IMR-90 (cell line): Measurements from ENCODE around the gene MAPK11. TPM values are rescaled to one million over a fixed set of nuclear protein-coding genes. Genes with fewer than 3 reads are reported as not detected.

ENCODE experiments used
- ATAC-seq: fragments of 200-7000 bp; cut with Tn5 transposase; 2 replicates; pipeline ENCODE4 v1.9.1; 2020; ENCODE audit warnings: low read depth, mild to moderate bottlenecking, moderate library complexity
- BruUV-seq: library from RNA; stranded (reverse); fragments of 400-500 nt; replicated peaks from 2 replicates; lab custom pipeline; 2021; lab: Mats Ljungman, UMichigan
- CTCF ChIA-PET: fragments of 300-600 bp; formaldehyde crosslinking; extraction: SDS; loops from one replicate; lab custom pipeline; 2021; ENCODE audit warnings: antibody characterized with exemption; lab: Yijun Ruan, JAX
- POLR2A ChIA-PET: fragments of 300-600 bp; sonication (Branson Sonifier 250); formaldehyde crosslinking; loops from one replicate; lab custom pipeline; 2022; ENCODE audit warnings: antibody characterized with exemption; ENCODE audit not compliant: unreplicated experiment; lab: Charles Lee
- DNase-seq: peaks from one replicate; pipeline ENCODE4 v3.0.0; 2013
- H2AFZ ChIP-seq: replicated peaks from 2 replicates; pipeline ENCODE3; 2013; ENCODE audit warnings: low read length, mild to moderate bottlenecking; ENCODE audit not compliant: poor library complexity
- H2AK5ac ChIP-seq: 2 replicates; pipeline ENCODE4 v1.6.1; 2013; ENCODE audit warnings: low read depth, low read length, inconsistent platforms
- H2AK9ac ChIP-seq: replicated peaks from 2 replicates; pipeline ENCODE3; 2013; ENCODE audit warnings: mild to moderate bottlenecking, low read depth, low read length, moderate library complexity; ENCODE audit not compliant: poor library complexity
- H2BK120ac ChIP-seq: 2 replicates; pipeline ENCODE4 v1.6.1; 2013; ENCODE audit warnings: low read depth, low read length, inconsistent platforms
- H2BK15ac ChIP-seq: 3 replicates; pipeline ENCODE4 v1.6.1; 2013; ENCODE audit warnings: low read depth, low read length, inconsistent platforms
- H2BK20ac ChIP-seq: 2 replicates; pipeline ENCODE4 v1.6.1; 2013; ENCODE audit warnings: low read depth, mild to moderate bottlenecking, inconsistent platforms, low read length, moderate library complexity
- H2BK5ac ChIP-seq: 2 replicates; pipeline ENCODE4 v1.6.1; 2013; ENCODE audit warnings: mild to moderate bottlenecking, low read depth, low read length, inconsistent platforms; ENCODE audit not compliant: poor library complexity, severe bottlenecking
- H3K14ac ChIP-seq: replicated peaks from 2 replicates; pipeline ENCODE4 v1.6.1; 2013; ENCODE audit warnings: low read depth, low read length, inconsistent platforms
- H3K18ac ChIP-seq: 2 replicates; pipeline ENCODE4 v1.6.1; 2013; ENCODE audit warnings: low read depth, low read length, control low read depth
- H3K23ac ChIP-seq: 2 replicates; pipeline ENCODE4 v1.6.1; 2013; ENCODE audit warnings: low read depth, low read length, inconsistent platforms
- H3K27ac ChIP-seq: 2 replicates; pipeline ENCODE4 v1.5.1; 2013; ENCODE audit warnings: mild to moderate bottlenecking, control low read depth, low read length; ENCODE audit not compliant: insufficient read depth
- H3K27me3 ChIP-seq: 2 replicates; pipeline ENCODE4 v1.6.1; 2013; ENCODE audit warnings: low read length; ENCODE audit not compliant: control insufficient read depth, insufficient read depth
- H3K36me3 ChIP-seq: 2 replicates; pipeline ENCODE4 v1.6.1; 2013; ENCODE audit warnings: low read length, mixed read lengths; ENCODE audit not compliant: control insufficient read depth, insufficient read depth
- H3K4ac ChIP-seq: 2 replicates; pipeline ENCODE4 v1.6.1; 2013; ENCODE audit warnings: low read depth, low read length, inconsistent platforms
- H3K4me1 ChIP-seq: 2 replicates; pipeline ENCODE4 v1.6.1; 2013; ENCODE audit warnings: low read length, mixed read lengths; ENCODE audit not compliant: control insufficient read depth, insufficient read depth
- H3K4me2 ChIP-seq: 2 replicates; pipeline ENCODE4 v1.6.1; 2013; ENCODE audit warnings: low read depth, mild to moderate bottlenecking, control low read depth, low read length, moderate library complexity
- H3K4me3 ChIP-seq: 2 replicates; pipeline ENCODE4 v1.5.1; 2013; ENCODE audit warnings: low read depth, mild to moderate bottlenecking, control low read depth, low read length, moderate library complexity; ENCODE audit not compliant: insufficient read depth
- H3K56ac ChIP-seq: 2 replicates; pipeline ENCODE4 v1.6.1; 2013; ENCODE audit warnings: low read length, inconsistent platforms; ENCODE audit not compliant: insufficient read depth; ENCODE audit errors: extremely low read depth
- H3K79me1 ChIP-seq, 2 experiments: 2 replicates each; pipeline ENCODE4 v1.6.1; 2013; ENCODE audit warnings: low read length in 2 of 2, inconsistent platforms in 1 of 2, low read depth in 1 of 2
- H3K9ac ChIP-seq: 2 replicates; pipeline ENCODE4 v1.6.1; 2013; ENCODE audit warnings: low read depth, low read length, control low read depth
- H3K9me1 ChIP-seq: 2 replicates; pipeline ENCODE4 v1.6.1; 2013; ENCODE audit warnings: low read length, inconsistent platforms; ENCODE audit not compliant: insufficient read depth
- H3K9me3 ChIP-seq: 2 replicates; pipeline ENCODE4 v1.6.1; 2013; ENCODE audit warnings: low read length; ENCODE audit not compliant: control insufficient read depth, insufficient read depth
- H4K20me1 ChIP-seq: 2 replicates; pipeline ENCODE4 v1.6.1; 2013; ENCODE audit warnings: low read length, inconsistent platforms; ENCODE audit not compliant: insufficient read depth
- H4K5ac ChIP-seq: 2 replicates; pipeline ENCODE4 v1.6.1; 2013; ENCODE audit warnings: mild to moderate bottlenecking, low read depth, low read length, control low read depth
- H4K8ac ChIP-seq, 2 experiments: 2 replicates each; pipeline ENCODE4 v1.6.1; 2013; ENCODE audit warnings: low read depth in 2 of 2, low read length in 2 of 2, control low read depth in 1 of 2, inconsistent platforms in 1 of 2
- H4K91ac ChIP-seq: 2 replicates; pipeline ENCODE4 v1.6.1; 2013; ENCODE audit warnings: low read depth, low read length, inconsistent platforms; ENCODE audit not compliant: insufficient read depth
- BHLHE40 ChIP-seq: fragments of 150-350 bp; IDR thresholded peaks from 2 replicates; pipeline ENCODE4 v1.6.1; 2016; ENCODE audit warnings: mild to moderate bottlenecking, low read depth, low read length
- CEBPB ChIP-seq: IDR thresholded peaks from 2 replicates; pipeline ENCODE4 v1.6.1; 2012; ENCODE audit warnings: low read depth, low read length, improper control_type of control experiment
- CTCF ChIP-seq: conservative IDR thresholded peaks from 2 replicates; pipeline ENCODE4 v1.5.1; 2012; ENCODE audit warnings: mild to moderate bottlenecking, low read depth, low read length, improper control_type of control experiment
- POLR2A ChIP-seq: IDR thresholded peaks from 2 replicates; pipeline ENCODE4 v1.6.1; 2012; ENCODE audit warnings: mild to moderate bottlenecking, low read depth, low read length
- RAD21 ChIP-seq: IDR thresholded peaks from 2 replicates; pipeline ENCODE4 v1.6.1; 2012; ENCODE audit warnings: low read length, improper control_type of control experiment
- RCOR1 ChIP-seq: IDR thresholded peaks from 2 replicates; pipeline ENCODE4 v1.6.1; 2012; ENCODE audit warnings: mild to moderate bottlenecking, low read length, improper control_type of control experiment; ENCODE audit not compliant: insufficient replicate concordance
- USF2 ChIP-seq: fragments of 150-350 bp; IDR thresholded peaks from 2 replicates; pipeline ENCODE4 v1.6.1; 2017; ENCODE audit warnings: mild to moderate bottlenecking, antibody characterized with exemption, low read length, low read depth
- WGBS, 2 experiments: methylation state at CpG; one replicate each; pipeline versions ENCODE4 v1.1.5 to v1.1.7; 2013; ENCODE audit warnings: missing lambda C conversion rate in 2 of 2; ENCODE audit not compliant: insufficient read length in 1 of 2; ENCODE audit errors: extremely low coverage in 2 of 2; 5-methylcytosine and 5-hydroxymethylcytosine counted together
- dilution Hi-C: fragments of 300-500 bp; cut with HindIII; formaldehyde crosslinking; loops from one replicate; pipeline ENCODE4 v1.14.3; 2018; ENCODE audit warnings: low sequenced_read_pairs; ENCODE audit not compliant: unreplicated experiment
- in situ Hi-C: fragments of 300-500 bp; cut with MboI; formaldehyde crosslinking; loops from 3 replicates; pipeline ENCODE4 v1.14.3; 2019; ENCODE audit warnings: low sequenced_read_pairs, inconsistent platforms, mixed read lengths
- intact Hi-C: fragments of 100-400 bp; cut with micrococcal nuclease; formaldehyde crosslinking; loops from 2 replicates; pipeline ENCODE4 v1.10.0; 2022
- polyA plus RNA-seq, 3 experiments: library from polyadenylated mRNA; depleted of rRNA; stranded (reverse); fragments of >200 nt; gene quantifications; 2 replicates each; pipeline ENCODE4 v1.2.3, GENCODE V29; 2012; ENCODE audit warnings: low replicate concordance in 1 of 3
- total RNA-seq: library from RNA; depleted of rRNA; stranded (reverse); fragments of >200 nt; gene quantifications from 2 replicates; pipeline ENCODE4 v1.2.3, GENCODE V29; 2012

MAPK11 gene
- total and polyA plus RNA-seq, 2 of the 4 experiments (the other 2 are of a cell fraction): 8.1 to 14.4 TPM

GRCh38 chr22:50236731-50237409, 33.3 kb downstream of the MAPK11 start:
- Histone ChIP-seq H2BK120ac (no peak overlapping the region), H4K20me1 (peaks cover 57% of the 10 kb centered on the region), H3K4me3 (no peak overlapping the region), H3K9ac (no peak overlapping the region), H4K5ac (no peak overlapping the region), H3K14ac (no peak overlapping the region), H3K4ac (no peak overlapping the region), H3K23ac (no peak overlapping the region), H2AK5ac (no peak overlapping the region), H2BK15ac (no peak overlapping the region), H3K56ac (peak overlapping the region; percentile 6; the same call in 1 of the 2 replicates), H3K79me1 (peaks cover 19 to 67% of the 10 kb centered on the region in 2 experiments), H3K36me3 (peaks cover 34% of the 10 kb centered on the region), H3K18ac (no peak overlapping the region), H3K27me3 (no peaks in the 10 kb centered on the region), H3K4me2 (no peak overlapping the region), H2BK20ac (no peak overlapping the region), H2BK5ac (no peak overlapping the region), H3K9me3 (no peaks in the 10 kb centered on the region), H3K4me1 (no peaks in the 10 kb centered on the region), H2AFZ (peak overlapping the region; percentile 2), H4K91ac (no peak overlapping the region), H3K9me1 (peaks cover 14% of the 10 kb centered on the region), H2AK9ac (peak overlapping the region; percentile 65), H4K8ac (no peak overlapping the region), H3K27ac (no peak overlapping the region)
- WGBS, 2 experiments: 72% methylated on average over 5 of the region's 11 CpGs; no CpG with 5 or more reads in 1 of the 2 experiments
- in situ Hi-C loops (no loop called here), intact Hi-C loops (no loop called here), dilution Hi-C loops (no loop called here)
- ChIA-PET CTCF (interaction anchor here (1.3 kb wide), 1 partner anchor 105 kb away, joined by 3 read pairs; no protein-coding TSS in a partner anchor), POLR2A (no interaction called here)
- BruUV-seq: no TSS peak
- peak; percentile 31 for ATAC-seq
- peak; percentile 17 for DNase-seq
- TF ChIP-seq CTCF (peak; percentile 45), RAD21 (peak; percentile 31), USF2 (no peak), RCOR1 (no peak), BHLHE40 (no peak), POLR2A (no peak), CEBPB (no peak)
